ENCODE results near the gene P2RY13. TPM values are rescaled to one million over a fixed set of nuclear protein-coding genes. Genes with fewer than 3 reads are reported as not detected.

Gene P2RY13
- total and polyA plus RNA-seq, 2 of the 13 experiments (the other 11 are each of a cell fraction or from before 2014, with no cell fraction given), result not detected

DNA sequence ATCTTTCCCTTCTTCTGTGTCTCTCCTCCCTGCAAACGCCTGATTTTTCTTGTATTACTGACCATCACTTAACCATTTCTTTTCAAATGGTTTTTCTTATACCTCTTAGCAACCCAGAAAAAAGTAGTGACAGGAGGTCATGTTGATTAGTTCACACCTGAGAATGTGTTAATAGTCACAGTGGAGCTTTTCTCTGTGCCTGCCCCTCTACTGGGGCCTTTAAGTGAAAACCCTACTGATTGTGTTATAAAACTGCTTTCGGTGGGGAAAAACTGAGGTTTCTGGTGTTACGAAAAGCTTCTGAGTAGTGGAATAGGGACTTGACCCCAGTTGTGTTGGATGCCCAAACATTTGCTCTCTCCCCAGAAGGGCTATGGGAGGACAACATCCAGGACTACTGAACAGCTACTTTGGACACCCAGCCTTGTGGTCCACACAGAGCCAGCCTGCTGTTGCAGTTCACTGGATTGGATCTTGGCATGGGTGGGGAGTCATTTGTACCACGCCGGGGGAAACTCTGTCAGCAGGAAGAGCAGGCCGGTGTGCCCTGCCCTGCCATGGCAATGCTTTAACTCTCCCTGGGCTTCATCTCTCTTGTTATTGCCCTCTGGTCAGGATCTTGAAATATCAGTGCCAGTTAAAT is 23.1 kb downstream of the P2RY13 start:
- TF ChIP-seq ZNF224 (CRISPR knock-in tag; IDR thresholded peaks at IDR 0.05), result no peak
- TF ChIP-seq KMT2A (CRISPR knock-in tag; IDR thresholded peaks at IDR 0.05), result no peak
- TF ChIP-seq, protein P1, sequence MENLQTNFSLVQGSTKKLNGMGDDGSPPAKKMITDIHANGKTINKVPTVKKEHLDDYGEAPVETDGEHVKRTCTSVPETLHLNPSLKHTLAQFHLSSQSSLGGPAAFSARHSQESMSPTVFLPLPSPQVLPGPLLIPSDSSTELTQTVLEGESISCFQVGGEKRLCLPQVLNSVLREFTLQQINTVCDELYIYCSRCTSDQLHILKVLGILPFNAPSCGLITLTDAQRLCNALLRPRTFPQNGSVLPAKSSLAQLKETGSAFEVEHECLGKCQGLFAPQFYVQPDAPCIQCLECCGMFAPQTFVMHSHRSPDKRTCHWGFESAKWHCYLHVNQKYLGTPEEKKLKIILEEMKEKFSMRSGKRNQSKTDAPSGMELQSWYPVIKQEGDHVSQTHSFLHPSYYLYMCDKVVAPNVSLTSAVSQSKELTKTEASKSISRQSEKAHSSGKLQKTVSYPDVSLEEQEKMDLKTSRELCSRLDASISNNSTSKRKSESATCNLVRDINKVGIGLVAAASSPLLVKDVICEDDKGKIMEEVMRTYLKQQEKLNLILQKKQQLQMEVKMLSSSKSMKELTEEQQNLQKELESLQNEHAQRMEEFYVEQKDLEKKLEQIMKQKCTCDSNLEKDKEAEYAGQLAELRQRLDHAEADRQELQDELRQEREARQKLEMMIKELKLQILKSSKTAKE (CRISPR knock-in tag; IDR thresholded peaks at IDR 0.05; ENCODE audit: borderline replicate concordance), result no peak
- no peak for TF ChIP-seq NFE2L1 (CRISPR knock-in tag; IDR thresholded peaks at IDR 0.05; ENCODE audit: borderline replicate concordance)
- no peak for TF ChIP-seq NFATC3 (CRISPR knock-in tag; IDR thresholded peaks at IDR 0.05)
- TF ChIP-seq SRF (IDR thresholded peaks at IDR 0.05; ENCODE audit: low read depth, low read length), result no peak
- TF ChIP-seq MTF1 (CRISPR knock-in tag; IDR thresholded peaks at IDR 0.05), result no peak
- TF ChIP-seq ZNF367 (CRISPR knock-in tag; IDR thresholded peaks at IDR 0.05; ENCODE audit: borderline replicate concordance), result no peak
- TF ChIP-seq, protein P2, sequence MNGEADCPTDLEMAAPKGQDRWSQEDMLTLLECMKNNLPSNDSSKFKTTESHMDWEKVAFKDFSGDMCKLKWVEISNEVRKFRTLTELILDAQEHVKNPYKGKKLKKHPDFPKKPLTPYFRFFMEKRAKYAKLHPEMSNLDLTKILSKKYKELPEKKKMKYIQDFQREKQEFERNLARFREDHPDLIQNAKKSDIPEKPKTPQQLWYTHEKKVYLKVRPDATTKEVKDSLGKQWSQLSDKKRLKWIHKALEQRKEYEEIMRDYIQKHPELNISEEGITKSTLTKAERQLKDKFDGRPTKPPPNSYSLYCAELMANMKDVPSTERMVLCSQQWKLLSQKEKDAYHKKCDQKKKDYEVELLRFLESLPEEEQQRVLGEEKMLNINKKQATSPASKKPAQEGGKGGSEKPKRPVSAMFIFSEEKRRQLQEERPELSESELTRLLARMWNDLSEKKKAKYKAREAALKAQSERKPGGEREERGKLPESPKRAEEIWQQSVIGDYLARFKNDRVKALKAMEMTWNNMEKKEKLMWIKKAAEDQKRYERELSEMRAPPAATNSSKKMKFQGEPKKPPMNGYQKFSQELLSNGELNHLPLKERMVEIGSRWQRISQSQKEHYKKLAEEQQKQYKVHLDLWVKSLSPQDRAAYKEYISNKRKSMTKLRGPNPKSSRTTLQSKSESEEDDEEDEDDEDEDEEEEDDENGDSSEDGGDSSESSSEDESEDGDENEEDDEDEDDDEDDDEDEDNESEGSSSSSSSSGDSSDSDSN (CRISPR knock-in tag; IDR thresholded peaks at IDR 0.05), result no peak
- BruUV-seq (replicated peaks), result no TSS peak
- intact Hi-C loops (cut with micrococcal nuclease; ENCODE audit: unreplicated experiment) (no loop called here), in situ Hi-C loops (cut with HindIII; ENCODE audit: extremely low pct_ligation_motif_present, low pct_unique_long_range_greater_than_20kb) (no loop called here)
- Histone ChIP-seq H3K4me1 (ENCODE audit: insufficient read depth, low read length) (peaks cover 10% of the 10 kb centered on the region), H3K36me3 (replicated peaks in 1 of 2; ENCODE audit: control insufficient read depth in 1 of 2, insufficient read depth in 2 of 2, low read length in 2 of 2) (no peaks in the 10 kb centered on the region), H3K27ac (ENCODE audit: extremely low read length, insufficient read depth, low read length) (no peak overlapping the region), H3K4me3 (replicated peaks in 1 of 3; ENCODE audit: insufficient read depth in 1 of 3, low read depth in 2 of 3, low read length in 3 of 3) (no peak overlapping the region), H3K9ac (ENCODE audit: insufficient read depth, low read depth, low read length) (no peak overlapping the region), H3K4me2 (ENCODE audit: low read depth, low read length) (no peak overlapping the region), H4K20me1 (ENCODE audit: insufficient read depth, low read length) (no peaks in the 10 kb centered on the region), H2AFZ (ENCODE audit: low read length) (no peak overlapping the region), H3K79me2 (ENCODE audit: insufficient read depth, low read length) (no peaks in the 10 kb centered on the region), H3K27me3 (ENCODE audit: control insufficient read depth in 1 of 2, insufficient read depth in 2 of 2, low read length in 2 of 2) (no peaks in the 10 kb centered on the region), H3K9me3 (ENCODE audit: low read length) (no peaks in the 10 kb centered on the region)
- FAIRE-seq (no peak), ATAC-seq (no peak), DNase-seq (ENCODE audit: low spot score) (no peak)
- ChIA-PET CTCF (ENCODE audit: low intra/inter-chr PET ratio, low total read pairs) (no interaction called here), POLR2A (no interaction called here)
- WGBS (ENCODE audit: low lambda C conversion rate), result 94% methylated on average over 6 of the region's 6 CpGs
